HepG2 (cell line): ENCODE measurements around the gene CDKN1A. TPM values are rescaled to one million over a fixed set of nuclear protein-coding genes. Genes with fewer than 3 reads are reported as not detected.

Experiments used
- NFYC ChIP-seq: IDR thresholded peaks from 2 replicates; pipeline ENCODE4 v1.6.1; 2016; ENCODE audit warnings: missing genetic modification reagents, missing compliant biosample characterization
- NR2F6 ChIP-seq, 2 experiments: IDR thresholded peaks; 2 replicates each; pipeline ENCODE4 v1.6.1; 2016; ENCODE audit warnings: antibody characterized with exemption in 1 of 2, mild to moderate bottlenecking in 1 of 2
- PCBP1 ChIP-seq: fragments of 200-400 bp; formaldehyde crosslinking; IDR thresholded peaks from 2 replicates; pipeline ENCODE4 v1.6.1; 2017; ENCODE audit warnings: mild to moderate bottlenecking, low read depth, low read length, borderline replicate concordance
- RFXANK ChIP-seq: IDR thresholded peaks from 2 replicates; pipeline ENCODE4 v1.6.1; 2016
- SMYD3 ChIP-seq: sonication (generic); formaldehyde crosslinking; IDR thresholded peaks from 2 replicates; pipeline ENCODE4 v1.8.1; 2023; ENCODE audit warnings: mild to moderate bottlenecking, missing genetic modification reagents
- ZNF124 ChIP-seq: sonication (generic); formaldehyde crosslinking; IDR thresholded peaks from 2 replicates; pipeline ENCODE4 v1.4.0; 2020; ENCODE audit warnings: missing genetic modification reagents
- ZNF17 ChIP-seq: sonication (generic); formaldehyde crosslinking; IDR thresholded peaks from 2 replicates; pipeline ENCODE4 v1.5.0; 2020; ENCODE audit warnings: mild to moderate bottlenecking, missing genetic modification reagents
- ZNF3 ChIP-seq: IDR thresholded peaks from 2 replicates; pipeline ENCODE4 v1.7.0; 2017; ENCODE audit warnings: inconsistent platforms
- ZNF720 ChIP-seq: sonication (generic); formaldehyde crosslinking; IDR thresholded peaks from 2 replicates; pipeline ENCODE4 v1.4.0; 2020; ENCODE audit warnings: missing genetic modification reagents
- ZNF768 ChIP-seq: sonication (generic); formaldehyde crosslinking; IDR thresholded peaks from 2 replicates; pipeline ENCODE4 v1.4.0; 2020; ENCODE audit warnings: missing genetic modification reagents
- polyA plus RNA-seq, 8 experiments: library from polyadenylated mRNA; depleted of rRNA in 3 of 8; stranded (reverse) in 7 of 8; unstranded in 1 of 8; fragments of >200 nt; fragmentation: Illumina TruSeq in 4 of 8; extraction: Trizol in 4 of 8; gene quantifications; 2 replicates each; pipeline versions ENCODE4 v1.2.1 to v1.2.3, GENCODE V29; 2011 to 2016; ENCODE audit warnings: low read depth in 4 of 8, missing spikeins in 1 of 8, mixed read lengths in 1 of 8; ENCODE audit not compliant: insufficient read depth in 1 of 8
- total RNA-seq, 5 experiments: library from RNA; depleted of rRNA; stranded (reverse); fragments of >200 nt; fragmentation: Illumina TruSeq; extraction: Trizol; gene quantifications; 2 replicates each; pipeline ENCODE4 v1.2.3, GENCODE V29; 2016; ENCODE audit warnings: low read depth in 1 of 5
- TF ChIP-seq, protein P1 (sequence below): sonication (generic); formaldehyde crosslinking; IDR thresholded peaks from 2 replicates; pipeline ENCODE4 v1.9.0; 2021; ENCODE audit warnings: missing genetic modification reagents, mild to moderate bottlenecking, borderline replicate concordance
- TF ChIP-seq, protein P2 (sequence below): sonication (generic); formaldehyde crosslinking; IDR thresholded peaks from 2 replicates; pipeline ENCODE4 v1.4.0; 2020; ENCODE audit warnings: mild to moderate bottlenecking, missing genetic modification reagents
- TF ChIP-seq, protein P3 (sequence below): sonication (generic); formaldehyde crosslinking; IDR thresholded peaks from 2 replicates; pipeline ENCODE4 v1.5.0; 2020; ENCODE audit warnings: missing genetic modification reagents
- TF ChIP-seq, protein P4 (sequence below): sonication (generic); formaldehyde crosslinking; IDR thresholded peaks from 2 replicates; pipeline ENCODE4 v1.8.1; 2023; ENCODE audit warnings: mild to moderate bottlenecking, missing genetic modification reagents
- TF ChIP-seq, protein P5 (sequence below), 2 experiments: sonication (generic) in 1 of 2; formaldehyde crosslinking in 1 of 2; IDR thresholded peaks; 2 replicates each; pipeline versions ENCODE4 v1.4.0 to v1.6.1; 2018 to 2020; ENCODE audit warnings: missing genetic modification reagents in 2 of 2, borderline replicate concordance in 1 of 2, low read depth in 1 of 2, mild to moderate bottlenecking in 1 of 2, missing biosample characterization in 1 of 2
- TF ChIP-seq, protein P6 (sequence below): sonication (generic); formaldehyde crosslinking; IDR thresholded peaks from 2 replicates; pipeline ENCODE4 v1.4.0; 2020; ENCODE audit warnings: mild to moderate bottlenecking, missing genetic modification reagents

Gene CDKN1A
- total and polyA plus RNA-seq, 2 of the 13 experiments (the other 11 are each of a cell fraction or from before 2014, with no cell fraction given) = 60.7 to 92.1 TPM

DNA sequence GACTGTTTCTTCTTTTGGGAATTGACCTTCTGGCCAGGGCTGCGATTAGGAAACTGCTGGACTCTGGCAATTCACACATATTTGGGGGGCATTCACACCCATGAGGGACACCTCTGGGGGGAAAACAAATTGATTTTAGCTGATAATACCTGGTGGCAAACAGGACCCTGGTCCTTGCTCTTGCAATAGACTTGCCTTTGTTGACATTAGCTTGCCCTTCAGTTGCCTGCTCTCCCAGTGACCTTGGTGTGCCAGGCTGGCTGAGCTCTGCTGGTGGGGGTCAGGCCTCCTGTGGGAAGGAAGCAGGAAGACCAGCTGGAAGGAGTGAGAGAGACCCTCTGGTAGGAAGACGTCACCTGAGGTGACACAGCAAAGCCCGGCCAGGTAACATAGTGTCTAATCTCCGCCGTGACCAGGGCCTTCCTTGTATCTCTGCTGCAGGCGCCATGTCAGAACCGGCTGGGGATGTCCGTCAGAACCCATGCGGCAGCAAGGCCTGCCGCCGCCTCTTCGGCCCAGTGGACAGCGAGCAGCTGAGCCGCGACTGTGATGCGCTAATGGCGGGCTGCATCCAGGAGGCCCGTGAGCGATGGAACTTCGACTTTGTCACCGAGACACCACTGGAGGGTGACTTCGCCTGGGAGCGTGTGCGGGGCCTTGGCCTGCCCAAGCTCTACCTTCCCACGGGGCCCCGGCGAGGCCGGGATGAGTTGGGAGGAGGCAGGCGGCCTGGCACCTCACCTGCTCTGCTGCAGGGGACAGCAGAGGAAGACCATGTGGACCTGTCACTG lies 5.3 kb downstream of the CDKN1A start (continued):
- TF ChIP-seq ZNF720 (CRISPR knock-in tag) (no peak), PCBP1 (no peak), ZNF17 (CRISPR knock-in tag) (no peak), NFYC (no peak; the same call in 1 of the 2 replicates), NR2F6 (IDR thresholded peaks at IDR 0.05) (peak; percentile 100), NR2F6 (CRISPR knock-in tag; IDR thresholded peaks at IDR 0.05) (peak; percentile 97), ZNF124 (CRISPR knock-in tag) (peak; percentile 76; the same call in 1 of the 2 replicates), SMYD3 (CRISPR knock-in tag) (peak; percentile 99), ZNF768 (no peak), RFXANK (CRISPR knock-in tag) (no peak; the same call in 1 of the 2 replicates), ZNF3 (no peak)
- TF ChIP-seq, protein P1, sequence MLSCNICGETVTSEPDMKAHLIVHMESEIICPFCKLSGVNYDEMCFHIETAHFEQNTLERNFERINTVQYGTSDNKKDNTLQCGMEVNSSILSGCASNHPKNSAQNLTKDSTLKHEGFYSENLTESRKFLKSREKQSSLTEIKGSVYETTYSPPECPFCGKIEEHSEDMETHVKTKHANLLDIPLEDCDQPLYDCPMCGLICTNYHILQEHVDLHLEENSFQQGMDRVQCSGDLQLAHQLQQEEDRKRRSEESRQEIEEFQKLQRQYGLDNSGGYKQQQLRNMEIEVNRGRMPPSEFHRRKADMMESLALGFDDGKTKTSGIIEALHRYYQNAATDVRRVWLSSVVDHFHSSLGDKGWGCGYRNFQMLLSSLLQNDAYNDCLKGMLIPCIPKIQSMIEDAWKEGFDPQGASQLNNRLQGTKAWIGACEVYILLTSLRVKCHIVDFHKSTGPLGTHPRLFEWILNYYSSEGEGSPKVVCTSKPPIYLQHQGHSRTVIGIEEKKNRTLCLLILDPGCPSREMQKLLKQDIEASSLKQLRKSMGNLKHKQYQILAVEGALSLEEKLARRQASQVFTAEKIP (CRISPR knock-in tag) = no peak
- TF ChIP-seq, protein P2, sequence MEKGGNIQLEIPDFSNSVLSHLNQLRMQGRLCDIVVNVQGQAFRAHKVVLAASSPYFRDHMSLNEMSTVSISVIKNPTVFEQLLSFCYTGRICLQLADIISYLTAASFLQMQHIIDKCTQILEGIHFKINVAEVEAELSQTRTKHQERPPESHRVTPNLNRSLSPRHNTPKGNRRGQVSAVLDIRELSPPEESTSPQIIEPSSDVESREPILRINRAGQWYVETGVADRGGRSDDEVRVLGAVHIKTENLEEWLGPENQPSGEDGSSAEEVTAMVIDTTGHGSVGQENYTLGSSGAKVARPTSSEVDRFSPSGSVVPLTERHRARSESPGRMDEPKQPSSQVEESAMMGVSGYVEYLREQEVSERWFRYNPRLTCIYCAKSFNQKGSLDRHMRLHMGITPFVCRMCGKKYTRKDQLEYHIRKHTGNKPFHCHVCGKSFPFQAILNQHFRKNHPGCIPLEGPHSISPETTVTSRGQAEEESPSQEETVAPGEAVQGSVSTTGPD = peak; percentile 92
- TF ChIP-seq, protein P3, sequence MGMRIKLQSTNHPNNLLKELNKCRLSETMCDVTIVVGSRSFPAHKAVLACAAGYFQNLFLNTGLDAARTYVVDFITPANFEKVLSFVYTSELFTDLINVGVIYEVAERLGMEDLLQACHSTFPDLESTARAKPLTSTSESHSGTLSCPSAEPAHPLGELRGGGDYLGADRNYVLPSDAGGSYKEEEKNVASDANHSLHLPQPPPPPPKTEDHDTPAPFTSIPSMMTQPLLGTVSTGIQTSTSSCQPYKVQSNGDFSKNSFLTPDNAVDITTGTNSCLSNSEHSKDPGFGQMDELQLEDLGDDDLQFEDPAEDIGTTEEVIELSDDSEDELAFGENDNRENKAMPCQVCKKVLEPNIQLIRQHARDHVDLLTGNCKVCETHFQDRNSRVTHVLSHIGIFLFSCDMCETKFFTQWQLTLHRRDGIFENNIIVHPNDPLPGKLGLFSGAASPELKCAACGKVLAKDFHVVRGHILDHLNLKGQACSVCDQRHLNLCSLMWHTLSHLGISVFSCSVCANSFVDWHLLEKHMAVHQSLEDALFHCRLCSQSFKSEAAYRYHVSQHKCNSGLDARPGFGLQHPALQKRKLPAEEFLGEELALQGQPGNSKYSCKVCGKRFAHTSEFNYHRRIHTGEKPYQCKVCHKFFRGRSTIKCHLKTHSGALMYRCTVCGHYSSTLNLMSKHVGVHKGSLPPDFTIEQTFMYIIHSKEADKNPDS = 0 out of 2 replicates have a peak, but pooled peaks have one; percentile 66
- TF ChIP-seq, protein P4, sequence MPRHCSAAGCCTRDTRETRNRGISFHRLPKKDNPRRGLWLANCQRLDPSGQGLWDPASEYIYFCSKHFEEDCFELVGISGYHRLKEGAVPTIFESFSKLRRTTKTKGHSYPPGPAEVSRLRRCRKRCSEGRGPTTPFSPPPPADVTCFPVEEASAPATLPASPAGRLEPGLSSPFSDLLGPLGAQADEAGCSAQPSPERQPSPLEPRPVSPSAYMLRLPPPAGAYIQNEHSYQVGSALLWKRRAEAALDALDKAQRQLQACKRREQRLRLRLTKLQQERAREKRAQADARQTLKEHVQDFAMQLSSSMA = peak; percentile 5; the same call in 1 of the 2 replicates
- TF ChIP-seq, protein P5, sequence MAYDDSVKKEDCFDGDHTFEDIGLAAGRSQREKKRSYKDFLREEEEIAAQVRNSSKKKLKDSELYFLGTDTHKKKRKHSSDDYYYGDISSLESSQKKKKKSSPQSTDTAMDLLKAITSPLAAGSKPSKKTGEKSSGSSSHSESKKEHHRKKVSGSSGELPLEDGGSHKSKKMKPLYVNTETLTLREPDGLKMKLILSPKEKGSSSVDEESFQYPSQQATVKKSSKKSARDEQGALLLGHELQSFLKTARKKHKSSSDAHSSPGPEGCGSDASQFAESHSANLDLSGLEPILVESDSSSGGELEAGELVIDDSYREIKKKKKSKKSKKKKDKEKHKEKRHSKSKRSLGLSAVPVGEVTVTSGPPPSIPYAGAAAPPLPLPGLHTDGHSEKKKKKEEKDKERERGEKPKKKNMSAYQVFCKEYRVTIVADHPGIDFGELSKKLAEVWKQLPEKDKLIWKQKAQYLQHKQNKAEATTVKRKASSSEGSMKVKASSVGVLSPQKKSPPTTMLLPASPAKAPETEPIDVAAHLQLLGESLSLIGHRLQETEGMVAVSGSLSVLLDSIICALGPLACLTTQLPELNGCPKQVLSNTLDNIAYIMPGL (CRISPR knock-in tag; IDR thresholded peaks at IDR 0.05; ENCODE audit: borderline replicate concordance in 1 of 2, low read depth in 1 of 2) = peak in 1 of 2 experiments; percentile 51; a peak in 2 of 4 replicates
- TF ChIP-seq, protein P6, sequence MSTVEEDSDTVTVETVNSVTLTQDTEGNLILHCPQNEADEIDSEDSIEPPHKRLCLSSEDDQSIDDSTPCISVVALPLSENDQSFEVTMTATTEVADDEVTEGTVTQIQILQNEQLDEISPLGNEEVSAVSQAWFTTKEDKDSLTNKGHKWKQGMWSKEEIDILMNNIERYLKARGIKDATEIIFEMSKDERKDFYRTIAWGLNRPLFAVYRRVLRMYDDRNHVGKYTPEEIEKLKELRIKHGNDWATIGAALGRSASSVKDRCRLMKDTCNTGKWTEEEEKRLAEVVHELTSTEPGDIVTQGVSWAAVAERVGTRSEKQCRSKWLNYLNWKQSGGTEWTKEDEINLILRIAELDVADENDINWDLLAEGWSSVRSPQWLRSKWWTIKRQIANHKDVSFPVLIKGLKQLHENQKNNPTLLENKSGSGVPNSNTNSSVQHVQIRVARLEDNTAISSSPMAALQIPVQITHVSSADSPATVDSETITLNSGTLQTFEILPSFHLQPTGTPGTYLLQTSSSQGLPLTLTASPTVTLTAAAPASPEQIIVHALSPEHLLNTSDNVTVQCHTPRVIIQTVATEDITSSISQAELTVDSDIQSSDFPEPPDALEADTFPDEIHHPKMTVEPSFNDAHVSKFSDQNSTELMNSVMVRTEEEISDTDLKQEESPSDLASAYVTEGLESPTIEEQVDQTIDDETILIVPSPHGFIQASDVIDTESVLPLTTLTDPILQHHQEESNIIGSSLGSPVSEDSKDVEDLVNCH (CRISPR knock-in tag) = peak; percentile 84; the same call in 1 of the 2 replicates
